Measurements from ENCODE around the gene KCNS1. TPM values are rescaled to one million over a fixed set of nuclear protein-coding genes. Genes with fewer than 3 reads are reported as not detected.

Gene KCNS1
- total and polyA plus RNA-seq, 2 experiments from 2014 or later, result 0.37 to 3.2 TPM

GRCh38 chr20:45136911-45137310, 36.0 kb upstream of the KCNS1 start (continued):
- TF ChIP-seq REST (IDR thresholded peaks at IDR 0.05; ENCODE audit: unreplicated experiment) (no peak), CREB1 (CRISPR knock-in tag; IDR thresholded peaks at IDR 0.05; ENCODE audit: low read depth) (no peak), ETS1 (IDR thresholded peaks at IDR 0.05) (no peak), JUNB (IDR thresholded peaks at IDR 0.05; ENCODE audit: unreplicated experiment) (no peak)

DNA sequence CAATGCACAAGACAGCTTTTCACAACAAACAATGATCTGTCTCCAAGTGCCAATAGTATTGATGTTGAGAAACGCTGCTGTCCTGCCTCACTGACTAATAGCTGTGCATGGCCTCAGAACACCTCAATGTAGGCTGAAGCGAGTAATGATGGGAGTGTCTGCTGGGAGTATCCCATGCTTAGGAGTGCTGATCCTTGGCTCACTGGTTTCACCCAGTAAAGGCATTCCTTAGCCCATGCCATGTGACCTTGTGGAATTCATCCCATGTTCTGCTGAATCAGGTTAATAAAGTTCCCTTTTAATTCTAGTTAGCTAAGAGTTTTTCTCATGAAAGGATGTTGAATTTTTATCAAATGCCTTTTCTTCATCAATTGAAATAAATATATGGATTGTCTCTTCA, 27.2 kb upstream of the KCNS1 start:
- Mint-ChIP-seq H3K27ac (no peak overlapping the region), H3K4me3 (no peak overlapping the region), H3K9me3 (no peaks in the 10 kb centered on the region), H3K36me3 (ENCODE audit: low read depth) (no peaks in the 10 kb centered on the region), H3K27me3 (ENCODE audit: insufficient read depth, low read depth, poor library complexity) (peaks cover 2% of the 10 kb centered on the region), H3K4me1 (no peaks in the 10 kb centered on the region)
- Histone ChIP-seq H2AFZ (no peak overlapping the region), H3K36me3 (ENCODE audit: insufficient read depth) (no peaks in the 10 kb centered on the region), H3K27ac (ENCODE audit: low read depth) (no peak overlapping the region), H3K4me1 (ENCODE audit: insufficient read depth) (no peaks in the 10 kb centered on the region), H3K4me2 (no peak overlapping the region), H3K9me2 (ENCODE audit: insufficient read depth) (no peaks in the 10 kb centered on the region), H3K79me2 (replicated peaks; ENCODE audit: insufficient read depth) (no peaks in the 10 kb centered on the region), H3F3A (replicated peaks; ENCODE audit: low read depth) (no peaks in the 10 kb centered on the region), H3K4me3 (no peak overlapping the region), H3K27me3 (ENCODE audit: insufficient read depth) (no peaks in the 10 kb centered on the region), H4K20me1 (replicated peaks; ENCODE audit: insufficient read depth) (no peaks in the 10 kb centered on the region)
- DNase-seq (ENCODE audit: low spot score) (peak; percentile 28), ATAC-seq (peak; percentile 34; the same call in 1 of the 3 replicates)
- TF ChIP-seq JUNB (IDR thresholded peaks at IDR 0.05; ENCODE audit: unreplicated experiment) (no peak), ZNF114 (CRISPR knock-in tag; IDR thresholded peaks at IDR 0.05) (no peak), ZNF331 (CRISPR knock-in tag; IDR thresholded peaks at IDR 0.05; ENCODE audit: low read depth) (no peak), EZH2phosphoT487 (IDR thresholded peaks at IDR 0.05; ENCODE audit: unreplicated experiment) (no peak), ETS1 (IDR thresholded peaks at IDR 0.05) (no peak), ZNF462 (CRISPR knock-in tag; IDR thresholded peaks at IDR 0.05) (no peak), REST (IDR thresholded peaks at IDR 0.05; ENCODE audit: unreplicated experiment) (no peak)

Measured in GM23338 (cell line).